Liver (tissue), 9 donors: ENCODE measurements around the gene ARL5A. TPM values are rescaled to one million over a fixed set of nuclear protein-coding genes. Genes with fewer than 3 reads are reported as not detected.

Experiments used
- DNase-seq: peaks from one replicate; pipeline ENCODE4 v3.0.0-alpha.2; 2017; ENCODE audit warnings: low spot score
- H3K27ac ChIP-seq, 2 donors: one replicate each; pipeline ENCODE4 v1.7.0; 2013; ENCODE audit warnings: inconsistent platforms in 2 of 2, low read length in 2 of 2, control low read depth in 1 of 2, low read depth in 1 of 2, mild to moderate bottlenecking in 1 of 2
- H3K27me3 ChIP-seq, 4 donors: one replicate each; pipeline versions ENCODE4 v1.6.1 to v1.7.0; 2013; ENCODE audit warnings: low read length in 3 of 4, inconsistent platforms in 1 of 4, mild to moderate bottlenecking in 1 of 4, moderate library complexity in 1 of 4; ENCODE audit not compliant: control insufficient read depth in 4 of 4, insufficient read depth in 4 of 4
- H3K36me3 ChIP-seq, 4 donors: one replicate each; pipeline versions ENCODE4 v1.6.1 to v1.7.0; 2013; ENCODE audit warnings: low read length in 3 of 4, mild to moderate bottlenecking in 3 of 4, low read depth in 1 of 4, moderate library complexity in 1 of 4; ENCODE audit not compliant: control insufficient read depth in 4 of 4, insufficient read depth in 3 of 4
- H3K4me1 ChIP-seq, 4 donors: one replicate each; pipeline versions ENCODE4 v1.6.1 to v1.7.0; 2013; ENCODE audit warnings: low read length in 3 of 4, mild to moderate bottlenecking in 3 of 4, moderate library complexity in 1 of 4; ENCODE audit not compliant: control insufficient read depth in 4 of 4, insufficient read depth in 4 of 4
- H3K4me3 ChIP-seq, 3 donors: one replicate each; pipeline versions ENCODE4 v1.6.1 to v1.7.0; 2013; ENCODE audit warnings: low read length in 3 of 3, control low read depth in 1 of 3, low read depth in 1 of 3, mild to moderate bottlenecking in 1 of 3
- H3K9ac ChIP-seq, 2 donors: one replicate each; pipeline ENCODE4 v1.7.0; 2013; ENCODE audit warnings: low read length in 2 of 2, mild to moderate bottlenecking in 2 of 2, moderate library complexity in 2 of 2, control low read depth in 1 of 2, low read depth in 1 of 2
- H3K9me3 ChIP-seq, 4 donors: one replicate each; pipeline versions ENCODE4 v1.6.1 to v1.7.0; 2013; ENCODE audit warnings: low read length in 3 of 4; ENCODE audit not compliant: control insufficient read depth in 4 of 4
- ATF3 ChIP-seq: IDR thresholded peaks from 2 replicates; pipeline ENCODE4 v1.6.1; 2016; ENCODE audit warnings: antibody characterized with exemption
- EGR1 ChIP-seq, 2 donors: IDR thresholded peaks; 2 replicates each; pipeline ENCODE4 v1.6.1; 2016 to 2018; ENCODE audit warnings: antibody characterized with exemption in 2 of 2, low read depth in 2 of 2
- FOXA1 ChIP-seq: IDR thresholded peaks from 2 replicates; pipeline ENCODE4 v1.6.1; 2016; ENCODE audit warnings: antibody characterized with exemption
- FOXA2 ChIP-seq: IDR thresholded peaks from 2 replicates; pipeline ENCODE4 v1.6.1; 2016; ENCODE audit warnings: antibody characterized with exemption
- GABPA ChIP-seq, 2 donors: IDR thresholded peaks in 1 of 2; conservative IDR thresholded peaks in 1 of 2; 2 replicates each; pipeline ENCODE4 v1.6.1; 2016; ENCODE audit warnings: antibody characterized with exemption in 2 of 2, mild to moderate bottlenecking in 1 of 2, moderate library complexity in 1 of 2
- JUND ChIP-seq, 2 donors: IDR thresholded peaks; 2 replicates each; pipeline ENCODE4 v1.6.1; 2016; ENCODE audit warnings: antibody characterized with exemption in 2 of 2
- NR2F2 ChIP-seq: IDR thresholded peaks from 2 replicates; pipeline ENCODE4 v1.6.1; 2016; ENCODE audit warnings: antibody characterized with exemption
- RAD21 ChIP-seq, 2 donors: IDR thresholded peaks; 2 replicates each; pipeline ENCODE4 v1.6.1; 2016; ENCODE audit warnings: antibody characterized with exemption in 2 of 2, mild to moderate bottlenecking in 2 of 2
- RXRA ChIP-seq, 2 donors: IDR thresholded peaks; 2 replicates each; pipeline ENCODE4 v1.6.1; 2017 to 2018; ENCODE audit warnings: antibody characterized with exemption in 2 of 2, mild to moderate bottlenecking in 1 of 2
- SP1 ChIP-seq: IDR thresholded peaks from 2 replicates; pipeline ENCODE4 v1.6.1; 2018; ENCODE audit warnings: antibody characterized with exemption, mild to moderate bottlenecking
- TAF1 ChIP-seq: conservative IDR thresholded peaks from 2 replicates; pipeline ENCODE4 v1.6.1; 2016; ENCODE audit warnings: antibody characterized with exemption, mild to moderate bottlenecking
- ZBTB33 ChIP-seq: IDR thresholded peaks from 2 replicates; pipeline ENCODE4 v1.6.1; 2016; ENCODE audit warnings: antibody characterized with exemption
- WGBS: extraction: QIAGEN DNeasy Blood & Tissue Kit; methylation state at CpG from one replicate; pipeline ENCODE4 v1.1.7; 2013; 5-methylcytosine and 5-hydroxymethylcytosine counted together
- polyA plus RNA-seq, 2 donors: library from polyadenylated mRNA; stranded (reverse) in 1 of 2; unstranded in 1 of 2; fragments of 200-250 nt in 1 of 2; fragments of >200 nt in 1 of 2; fragmentation: Nextera tagmentation in 1 of 2; extraction: Ambion mirVana in 1 of 2; gene quantifications; one replicate each; pipeline versions ENCODE4 v1.2.1 to v1.2.3, GENCODE V29; 2013 to 2015
- total RNA-seq, 2 donors: library from RNA; depleted of rRNA; stranded (reverse); fragments of >200 nt; gene quantifications; one replicate each; pipeline ENCODE4 v1.2.3, GENCODE V29; 2014
- TF ChIP-seq, protein P1 (sequence below): IDR thresholded peaks from 2 replicates; pipeline ENCODE4 v1.6.1; 2016; ENCODE audit warnings: antibody characterized with exemption
- TF ChIP-seq, protein P2 (sequence below): fragments of 150-350 bp; IDR thresholded peaks from 2 replicates; pipeline ENCODE4 v1.5.1; 2017; ENCODE audit warnings: improper control_type of control experiment, low read depth, low read length; ENCODE audit not compliant: missing input control
- TF ChIP-seq, protein P3 (sequence below): IDR thresholded peaks from 2 replicates; pipeline ENCODE4 v1.6.1; 2016; ENCODE audit warnings: antibody characterized with exemption, mild to moderate bottlenecking
- donor health status: healthy.
- donor health status: healthy.
- donor health status: healthy.
- donor health status: healthy.
- donor health status: healthy.

ARL5A gene
- total and polyA plus RNA-seq, 4 donors: 9.0 to 41.6 (median 18.0) TPM

DNA sequence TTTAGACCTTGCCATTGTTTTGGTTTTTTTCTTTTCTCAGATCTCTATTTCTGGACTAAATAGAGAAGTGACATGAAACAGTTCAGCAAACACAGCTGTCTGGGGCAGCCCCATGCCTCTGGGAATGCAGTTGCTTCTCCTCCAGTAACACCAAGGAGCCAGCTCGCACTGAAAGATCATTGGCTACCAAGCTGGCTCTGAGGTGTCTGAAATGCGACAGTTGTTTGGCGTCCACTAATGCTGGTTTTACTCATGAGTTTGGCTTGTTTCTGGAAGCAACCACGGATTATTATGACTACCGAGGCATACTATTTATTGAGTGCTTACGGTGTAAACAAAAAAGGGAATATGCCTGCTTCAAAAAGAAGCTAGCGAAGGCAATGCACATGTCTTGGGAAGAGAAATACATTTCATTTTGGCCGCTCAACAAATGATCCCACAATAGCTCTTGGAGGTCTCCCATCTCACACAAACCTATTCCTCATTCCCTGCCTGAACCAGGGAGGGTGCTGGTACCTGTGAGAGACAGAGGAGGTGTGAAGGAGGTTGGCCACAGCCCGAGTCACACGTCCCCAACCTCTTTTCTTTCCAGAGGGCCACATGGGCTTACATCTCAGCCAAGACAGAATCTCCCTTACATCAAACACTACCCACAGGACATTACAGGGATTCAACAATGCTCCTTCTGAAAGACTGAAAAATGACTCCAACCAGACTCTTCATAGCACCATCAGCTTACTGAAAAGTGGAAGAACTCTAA is 56.4 kb downstream of the ARL5A start:
- WGBS: 90% methylated on average over 10 of the region's 10 CpGs
- no peak for TF ChIP-seq SP1
- TF ChIP-seq NR2F2: no peak
- no peak for TF ChIP-seq GABPA (IDR thresholded peaks at IDR 0.05 in 1 of 2, conservative IDR thresholded peaks at IDR 0.05 in 1 of 2)
- TF ChIP-seq, protein P1, sequence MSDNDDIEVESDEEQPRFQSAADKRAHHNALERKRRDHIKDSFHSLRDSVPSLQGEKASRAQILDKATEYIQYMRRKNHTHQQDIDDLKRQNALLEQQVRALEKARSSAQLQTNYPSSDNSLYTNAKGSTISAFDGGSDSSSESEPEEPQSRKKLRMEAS: no peak
- no peak for TF ChIP-seq RAD21 (IDR thresholded peaks at IDR 0.05)
- TF ChIP-seq, protein P2, sequence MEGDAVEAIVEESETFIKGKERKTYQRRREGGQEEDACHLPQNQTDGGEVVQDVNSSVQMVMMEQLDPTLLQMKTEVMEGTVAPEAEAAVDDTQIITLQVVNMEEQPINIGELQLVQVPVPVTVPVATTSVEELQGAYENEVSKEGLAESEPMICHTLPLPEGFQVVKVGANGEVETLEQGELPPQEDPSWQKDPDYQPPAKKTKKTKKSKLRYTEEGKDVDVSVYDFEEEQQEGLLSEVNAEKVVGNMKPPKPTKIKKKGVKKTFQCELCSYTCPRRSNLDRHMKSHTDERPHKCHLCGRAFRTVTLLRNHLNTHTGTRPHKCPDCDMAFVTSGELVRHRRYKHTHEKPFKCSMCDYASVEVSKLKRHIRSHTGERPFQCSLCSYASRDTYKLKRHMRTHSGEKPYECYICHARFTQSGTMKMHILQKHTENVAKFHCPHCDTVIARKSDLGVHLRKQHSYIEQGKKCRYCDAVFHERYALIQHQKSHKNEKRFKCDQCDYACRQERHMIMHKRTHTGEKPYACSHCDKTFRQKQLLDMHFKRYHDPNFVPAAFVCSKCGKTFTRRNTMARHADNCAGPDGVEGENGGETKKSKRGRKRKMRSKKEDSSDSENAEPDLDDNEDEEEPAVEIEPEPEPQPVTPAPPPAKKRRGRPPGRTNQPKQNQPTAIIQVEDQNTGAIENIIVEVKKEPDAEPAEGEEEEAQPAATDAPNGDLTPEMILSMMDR: no peak
- TF ChIP-seq JUND (IDR thresholded peaks at IDR 0.05): no peak
- no peak for TF ChIP-seq ZBTB33
- TF ChIP-seq FOXA1: no peak
- no peaks in the 10 kb centered on the region for H3K27me3 ChIP-seq
- H3K27ac ChIP-seq: no peak overlapping the region
- no peak overlapping the region for H3K4me3 ChIP-seq
- no peak overlapping the region for H3K9ac ChIP-seq
- no peaks in the 10 kb centered on the region for H3K4me1 ChIP-seq
- H3K9me3 ChIP-seq: no peaks in the 10 kb centered on the region
- peaks cover 0 to 6% (median 2%) of the 10 kb centered on the region in 4 donors for H3K36me3 ChIP-seq
- no peak for DNase-seq

DNA sequence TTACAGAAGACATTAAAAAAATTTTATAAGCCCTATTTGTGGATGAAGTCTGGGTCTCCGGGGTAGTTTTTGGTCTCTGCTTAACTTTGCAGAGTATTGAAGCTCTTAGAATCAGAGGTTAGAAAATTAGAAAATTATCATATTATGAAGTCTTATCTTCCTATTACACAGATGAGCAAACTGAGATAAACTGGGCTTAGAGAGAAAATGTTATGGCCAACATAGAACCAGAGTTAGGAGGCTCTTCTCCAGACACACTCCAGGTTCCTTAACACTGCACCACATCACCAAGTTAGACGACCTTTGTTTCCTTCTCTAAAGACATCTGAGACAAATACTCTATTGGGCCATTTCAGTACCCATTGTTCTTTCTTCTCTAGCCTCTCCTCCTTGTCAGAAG is 57.2 kb downstream of the ARL5A start:
- no peak for DNase-seq
- Histone ChIP-seq H3K4me3 (no peak overlapping the region), H3K9me3 (no peaks in the 10 kb centered on the region), H3K4me1 (no peaks in the 10 kb centered on the region), H3K36me3 (peaks cover 0 to 4% (median 0%) of the 10 kb centered on the region in 4 donors), H3K27ac (no peak overlapping the region), H3K9ac (no peak overlapping the region), H3K27me3 (no peaks in the 10 kb centered on the region)
- TF ChIP-seq, protein P2: no peak
- TF ChIP-seq FOXA1 (no peak), JUND (IDR thresholded peaks at IDR 0.05) (no peak), RAD21 (IDR thresholded peaks at IDR 0.05) (no peak), EGR1 (IDR thresholded peaks at IDR 0.05; ENCODE audit: low read depth in 2 of 2) (no peak), ATF3 (no peak), TAF1 (no peak), FOXA2 (no peak), SP1 (no peak), RXRA (IDR thresholded peaks at IDR 0.05) (no peak)
- TF ChIP-seq, protein P3, sequence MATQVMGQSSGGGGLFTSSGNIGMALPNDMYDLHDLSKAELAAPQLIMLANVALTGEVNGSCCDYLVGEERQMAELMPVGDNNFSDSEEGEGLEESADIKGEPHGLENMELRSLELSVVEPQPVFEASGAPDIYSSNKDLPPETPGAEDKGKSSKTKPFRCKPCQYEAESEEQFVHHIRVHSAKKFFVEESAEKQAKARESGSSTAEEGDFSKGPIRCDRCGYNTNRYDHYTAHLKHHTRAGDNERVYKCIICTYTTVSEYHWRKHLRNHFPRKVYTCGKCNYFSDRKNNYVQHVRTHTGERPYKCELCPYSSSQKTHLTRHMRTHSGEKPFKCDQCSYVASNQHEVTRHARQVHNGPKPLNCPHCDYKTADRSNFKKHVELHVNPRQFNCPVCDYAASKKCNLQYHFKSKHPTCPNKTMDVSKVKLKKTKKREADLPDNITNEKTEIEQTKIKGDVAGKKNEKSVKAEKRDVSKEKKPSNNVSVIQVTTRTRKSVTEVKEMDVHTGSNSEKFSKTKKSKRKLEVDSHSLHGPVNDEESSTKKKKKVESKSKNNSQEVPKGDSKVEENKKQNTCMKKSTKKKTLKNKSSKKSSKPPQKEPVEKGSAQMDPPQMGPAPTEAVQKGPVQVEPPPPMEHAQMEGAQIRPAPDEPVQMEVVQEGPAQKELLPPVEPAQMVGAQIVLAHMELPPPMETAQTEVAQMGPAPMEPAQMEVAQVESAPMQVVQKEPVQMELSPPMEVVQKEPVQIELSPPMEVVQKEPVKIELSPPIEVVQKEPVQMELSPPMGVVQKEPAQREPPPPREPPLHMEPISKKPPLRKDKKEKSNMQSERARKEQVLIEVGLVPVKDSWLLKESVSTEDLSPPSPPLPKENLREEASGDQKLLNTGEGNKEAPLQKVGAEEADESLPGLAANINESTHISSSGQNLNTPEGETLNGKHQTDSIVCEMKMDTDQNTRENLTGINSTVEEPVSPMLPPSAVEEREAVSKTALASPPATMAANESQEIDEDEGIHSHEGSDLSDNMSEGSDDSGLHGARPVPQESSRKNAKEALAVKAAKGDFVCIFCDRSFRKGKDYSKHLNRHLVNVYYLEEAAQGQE: no peak
- TF ChIP-seq, protein P1: no peak
- WGBS: 81% methylated on average over 2 of the region's 2 CpGs
